HUES48 (cell line): ENCODE measurements around the gene RAD21L1.

Experiments used
- H3K27ac ChIP-seq: one replicate; pipeline ENCODE4 v1.7.0; 2013; ENCODE audit warnings: low read depth, low read length, inconsistent platforms
- H3K27me3 ChIP-seq: 2 replicates; pipeline ENCODE4 v1.6.1; 2013; ENCODE audit warnings: mild to moderate bottlenecking, low read length; ENCODE audit not compliant: control insufficient read depth, insufficient read depth
- H3K36me3 ChIP-seq: 2 replicates; pipeline ENCODE4 v1.6.1; 2013; ENCODE audit warnings: low read length; ENCODE audit not compliant: control insufficient read depth, insufficient read depth
- H3K4me1 ChIP-seq: 2 replicates; pipeline ENCODE4 v1.6.1; 2013; ENCODE audit warnings: mild to moderate bottlenecking, low read length; ENCODE audit not compliant: control insufficient read depth, insufficient read depth
- H3K4me3 ChIP-seq: 2 replicates; pipeline ENCODE4 v1.5.1; 2013; ENCODE audit warnings: mild to moderate bottlenecking, low read depth, low read length
- H3K9ac ChIP-seq: 2 replicates; pipeline ENCODE4 v1.6.1; 2013; ENCODE audit warnings: mild to moderate bottlenecking, low read depth, low read length, moderate library complexity
- H3K9me3 ChIP-seq: 2 replicates; pipeline ENCODE4 v1.6.1; 2013; ENCODE audit warnings: low read length; ENCODE audit not compliant: control insufficient read depth, insufficient read depth

Gene RAD21L1

DNA sequence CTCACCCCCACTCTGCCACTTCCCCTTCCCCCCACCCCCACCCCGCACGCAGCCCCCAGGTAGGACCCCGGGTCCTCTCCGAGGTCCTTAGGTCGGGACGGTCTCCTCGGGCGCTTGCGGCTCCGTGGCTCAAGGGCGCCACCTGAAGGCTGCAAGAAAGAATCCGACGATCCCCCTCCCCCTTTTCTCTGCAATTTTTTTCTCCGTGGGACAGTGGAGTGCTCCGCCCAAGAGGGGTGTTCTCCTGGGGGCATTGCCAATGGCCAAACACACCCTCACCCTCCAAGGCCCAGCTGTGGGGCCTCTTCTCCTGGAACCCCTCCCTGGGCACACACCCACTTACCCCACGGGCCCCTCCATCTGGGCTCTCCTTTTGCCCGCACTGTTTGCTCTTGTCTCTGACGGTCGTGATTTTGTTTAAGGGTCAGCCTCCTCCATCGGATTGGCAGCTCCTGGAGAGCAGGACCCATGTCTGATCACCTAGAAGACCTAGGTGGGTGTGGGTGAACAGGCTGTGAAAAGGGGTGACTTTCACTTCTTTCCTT lies 40.0 kb upstream of the RAD21L1 start:
- H3K27ac ChIP-seq, result no peak overlapping the region
- no peak overlapping the region for H3K9ac ChIP-seq
- H3K36me3 ChIP-seq, result no peaks in the 10 kb centered on the region
- peaks cover 24% of the 10 kb centered on the region for H3K4me1 ChIP-seq
- peak overlapping the region; percentile 60; the same call in 1 of the 2 replicates for H3K4me3 ChIP-seq
- H3K9me3 ChIP-seq, result no peaks in the 10 kb centered on the region
- H3K27me3 ChIP-seq, result peaks cover 48% of the 10 kb centered on the region

DNA sequence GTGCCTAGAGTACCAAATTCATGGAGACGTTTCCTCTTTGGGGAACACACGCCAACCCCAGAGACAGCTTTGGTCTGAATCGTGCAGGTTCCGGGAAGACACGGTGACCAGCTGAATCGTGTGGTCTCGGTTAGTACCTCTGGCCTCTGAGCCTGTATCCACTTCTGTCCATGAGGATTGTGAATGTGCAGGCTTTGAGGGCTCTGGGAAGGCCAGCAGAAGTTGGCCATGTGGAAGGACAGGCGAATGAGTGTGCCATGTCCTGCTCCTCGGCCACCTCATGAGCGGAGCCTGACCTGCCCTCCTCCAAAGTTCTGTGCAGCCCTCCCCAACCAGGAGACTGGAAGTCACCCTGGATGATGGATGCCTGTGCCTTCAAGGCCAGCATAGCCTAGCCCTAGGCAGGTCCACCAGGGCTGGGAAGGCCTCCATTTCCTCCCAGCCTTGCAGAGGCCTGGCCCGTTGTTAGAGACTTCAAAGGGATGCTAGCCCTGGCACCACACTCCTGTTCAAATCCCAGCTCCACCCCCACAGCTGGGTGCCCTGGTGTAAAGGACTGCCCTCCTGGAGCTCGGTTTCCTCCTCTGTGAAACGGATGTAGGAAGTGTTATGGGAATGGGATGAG lies 39.4 kb upstream of the RAD21L1 start:
- Histone ChIP-seq H3K4me1 (peaks cover 24% of the 10 kb centered on the region), H3K27ac (peak overlapping the region; percentile 64), H3K9me3 (no peaks in the 10 kb centered on the region), H3K36me3 (no peaks in the 10 kb centered on the region), H3K9ac (no peak overlapping the region), H3K27me3 (peaks cover 48% of the 10 kb centered on the region), H3K4me3 (no peak overlapping the region)

DNA sequence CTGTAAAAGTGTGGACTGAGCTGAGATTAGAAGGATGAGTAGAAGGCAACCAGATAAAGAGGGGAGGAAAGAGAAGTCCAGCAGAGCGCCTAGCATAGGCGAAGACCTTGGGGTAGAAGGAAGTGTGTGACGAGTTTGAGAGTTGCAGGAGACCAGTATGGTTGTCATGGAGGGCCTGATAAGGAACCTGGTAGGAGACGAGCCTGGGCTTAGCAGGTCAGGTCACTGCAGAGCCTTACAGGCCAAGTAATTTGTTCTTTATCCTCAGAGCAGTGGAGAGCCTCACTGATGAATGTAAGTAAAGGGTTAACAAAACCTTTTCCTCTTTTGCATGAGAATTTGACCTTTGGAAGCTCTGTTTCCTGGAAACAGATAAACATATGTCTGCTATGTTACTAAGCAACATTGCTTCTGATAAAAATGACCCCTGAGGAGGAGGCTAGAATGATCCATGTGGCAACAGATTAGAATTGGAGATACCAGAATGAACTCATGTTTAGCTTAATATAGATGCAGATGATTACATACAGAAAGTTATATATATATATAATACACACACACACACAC lies 38.2 kb upstream of the RAD21L1 start:
- Histone ChIP-seq H3K36me3 (no peaks in the 10 kb centered on the region), H3K27ac (peak overlapping the region; percentile 64), H3K4me1 (peaks cover 21% of the 10 kb centered on the region), H3K9me3 (no peaks in the 10 kb centered on the region), H3K4me3 (no peak overlapping the region), H3K27me3 (peaks cover 42% of the 10 kb centered on the region), H3K9ac (no peak overlapping the region)

- Histone ChIP-seq H3K4me1 (peaks cover 21% of the 10 kb centered on the region), H3K9ac (no peak overlapping the region), H3K36me3 (no peaks in the 10 kb centered on the region), H3K9me3 (no peaks in the 10 kb centered on the region), H3K27me3 (peaks cover 35% of the 10 kb centered on the region), H3K27ac (no peak overlapping the region), H3K4me3 (no peak overlapping the region)
Observed at GRCh38 chr20:1188347-1188746, 37.5 kb upstream of the RAD21L1 start.

DNA sequence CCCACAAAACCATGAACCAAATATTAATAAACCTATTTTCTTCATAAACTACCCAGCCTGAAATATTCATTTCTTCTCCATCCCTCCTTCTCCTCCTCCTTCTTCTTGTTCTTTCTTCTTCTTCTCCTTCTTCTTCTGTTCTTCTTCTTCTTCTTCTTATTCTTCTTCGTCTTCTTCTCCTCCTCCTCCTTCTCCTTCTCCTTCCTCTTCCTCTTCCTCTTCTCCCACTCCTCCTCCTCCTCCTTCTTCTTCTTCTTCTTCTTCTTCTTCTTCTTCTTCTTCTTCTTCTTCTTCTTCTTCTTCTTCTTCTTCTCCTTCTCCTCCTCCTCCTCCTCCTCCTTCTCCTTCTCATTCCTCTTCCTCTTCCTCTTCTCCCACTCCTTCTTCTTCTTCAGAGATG lies 36.0 kb upstream of the RAD21L1 start:
- Histone ChIP-seq H3K36me3 (no peaks in the 10 kb centered on the region), H3K4me1 (peaks cover 21% of the 10 kb centered on the region), H3K27me3 (peaks cover 21% of the 10 kb centered on the region), H3K4me3 (no peak overlapping the region), H3K9ac (no peak overlapping the region), H3K27ac (no peak overlapping the region), H3K9me3 (no peaks in the 10 kb centered on the region)

DNA sequence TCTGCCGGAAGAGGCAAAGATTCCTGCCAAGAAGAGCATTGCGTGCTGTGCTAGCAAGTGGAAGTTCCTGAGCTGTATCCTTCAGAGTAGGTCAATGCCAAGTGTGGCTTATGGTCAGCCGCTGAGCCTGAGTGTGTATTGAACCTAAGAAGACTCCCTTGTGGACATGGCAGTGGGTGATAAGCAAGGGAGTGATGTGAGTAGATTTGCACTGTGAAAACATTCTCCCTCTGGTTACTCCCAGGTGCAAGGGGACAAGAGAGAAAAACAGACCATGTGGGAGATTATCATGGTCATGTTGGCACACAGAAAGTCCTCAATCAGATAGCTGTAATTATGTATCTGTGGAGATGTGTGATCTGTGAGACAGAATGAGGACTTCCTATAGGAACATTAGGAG lies 35.0 kb upstream of the RAD21L1 start:
- Histone ChIP-seq H3K27ac (no peak overlapping the region), H3K4me1 (peaks cover 21% of the 10 kb centered on the region)

DNA sequence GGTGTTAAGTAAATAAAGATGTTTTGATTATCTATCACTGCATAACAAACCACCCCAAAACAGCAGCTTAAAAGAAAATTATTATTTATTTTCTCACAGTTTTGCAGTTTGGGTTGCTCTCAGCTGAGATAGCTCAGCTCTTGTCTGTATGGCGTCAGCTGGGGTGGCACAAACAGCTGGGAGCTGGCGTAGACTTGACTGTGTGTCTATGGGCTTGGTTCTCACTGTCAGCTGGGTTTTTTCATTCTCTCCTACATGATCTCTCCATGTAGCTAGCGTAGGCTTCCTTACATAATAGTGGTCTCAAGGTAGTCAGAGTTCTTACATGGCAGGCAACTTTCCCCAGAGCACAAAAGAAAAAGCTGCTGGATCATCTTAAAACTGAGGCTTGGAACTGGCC lies 34.5 kb upstream of the RAD21L1 start:
- Histone ChIP-seq H3K27ac (no peak overlapping the region), H3K9me3 (no peaks in the 10 kb centered on the region), H3K27me3 (peaks cover 13% of the 10 kb centered on the region), H3K36me3 (no peaks in the 10 kb centered on the region), H3K4me3 (no peak overlapping the region), H3K9ac (no peak overlapping the region), H3K4me1 (peaks cover 18% of the 10 kb centered on the region)

More for the DNA sequence above, 35.0 kb upstream of the RAD21L1 start:
- Histone ChIP-seq H3K4me3 (no peak overlapping the region), H3K9ac (no peak overlapping the region), H3K27me3 (peaks cover 17% of the 10 kb centered on the region), H3K9me3 (no peaks in the 10 kb centered on the region), H3K36me3 (no peaks in the 10 kb centered on the region)

- H3K27me3 ChIP-seq, result no peaks in the 10 kb centered on the region
- no peaks in the 10 kb centered on the region for H3K9me3 ChIP-seq
- no peak overlapping the region for H3K4me3 ChIP-seq
- no peak overlapping the region for H3K27ac ChIP-seq
- no peak overlapping the region for H3K9ac ChIP-seq
- H3K4me1 ChIP-seq, result no peaks in the 10 kb centered on the region
- no peaks in the 10 kb centered on the region for H3K36me3 ChIP-seq
Observed at GRCh38 chr20:1195226-1195625, 30.6 kb upstream of the RAD21L1 start.

- no peaks in the 10 kb centered on the region for H3K4me1 ChIP-seq
- no peaks in the 10 kb centered on the region for H3K9me3 ChIP-seq
- no peak overlapping the region for H3K9ac ChIP-seq
- H3K27me3 ChIP-seq, result no peaks in the 10 kb centered on the region
- H3K4me3 ChIP-seq, result no peak overlapping the region
- H3K27ac ChIP-seq, result no peak overlapping the region
- no peaks in the 10 kb centered on the region for H3K36me3 ChIP-seq
Observed at GRCh38 chr20:1196634-1197033, 29.2 kb upstream of the RAD21L1 start.

DNA sequence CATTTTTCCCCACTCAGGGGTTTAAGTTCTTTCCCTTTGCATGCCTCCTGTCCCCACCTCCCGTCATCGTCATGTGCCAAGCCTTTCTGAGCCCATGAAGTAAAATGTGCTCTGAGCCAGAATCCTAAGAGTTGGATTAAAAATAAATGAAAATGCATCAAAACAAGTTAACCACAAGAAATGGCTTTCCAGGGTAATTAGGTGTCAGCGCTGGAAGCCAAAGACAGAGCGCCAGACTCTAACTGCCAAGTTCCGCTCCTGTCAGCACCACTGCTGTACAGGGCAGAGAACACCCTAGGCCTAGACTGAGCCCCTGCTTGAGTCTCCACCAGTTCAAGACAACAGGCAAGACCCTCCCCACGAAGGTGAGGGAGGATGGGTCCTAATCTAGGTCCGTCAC lies 28.0 kb upstream of the RAD21L1 start:
- no peaks in the 10 kb centered on the region for H3K4me1 ChIP-seq
- no peak overlapping the region for H3K27ac ChIP-seq
- no peaks in the 10 kb centered on the region for H3K9me3 ChIP-seq
- no peaks in the 10 kb centered on the region for H3K36me3 ChIP-seq
- H3K27me3 ChIP-seq, result no peaks in the 10 kb centered on the region
- H3K4me3 ChIP-seq, result no peak overlapping the region
- H3K9ac ChIP-seq, result no peak overlapping the region

DNA sequence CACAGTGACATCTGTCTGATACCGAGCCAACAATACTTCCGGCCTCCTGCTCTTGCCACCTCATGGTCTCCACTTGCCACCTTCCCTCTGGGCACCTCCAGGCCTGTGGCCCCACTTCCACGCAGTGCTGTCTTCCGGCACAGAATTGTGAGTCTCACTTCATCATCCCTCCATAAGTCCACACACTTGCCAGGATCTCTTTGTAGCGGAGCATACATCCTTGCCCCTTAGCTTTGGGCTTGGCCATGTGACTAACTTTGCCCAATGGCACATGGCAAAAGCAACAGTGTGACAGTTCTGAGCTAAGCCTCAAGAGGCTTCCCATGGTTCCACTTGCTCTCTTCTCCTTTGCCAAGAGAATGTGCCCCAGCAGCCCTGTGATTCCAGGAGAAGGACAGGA lies 27.1 kb upstream of the RAD21L1 start:
- Histone ChIP-seq H3K9ac (no peak overlapping the region), H3K27me3 (no peaks in the 10 kb centered on the region), H3K9me3 (no peaks in the 10 kb centered on the region), H3K4me1 (no peaks in the 10 kb centered on the region), H3K36me3 (no peaks in the 10 kb centered on the region), H3K27ac (no peak overlapping the region), H3K4me3 (no peak overlapping the region)
